Skeletal muscle satellite cell (primary cell): ENCODE results near the gene SYNE1.
A peak's percentile ranks its signal among the peaks of the same experiment; 100 is the strongest.

Source experiments
- H3K27me3 ChIP-seq: 2 replicates; pipeline ENCODE4 v1.7.0; 2013; ENCODE audit warnings: low read length; ENCODE audit not compliant: control insufficient read depth, insufficient read depth
- H3K36me3 ChIP-seq: 2 replicates; pipeline ENCODE4 v1.7.0; 2013; ENCODE audit warnings: mild to moderate bottlenecking, control low read depth, low read length; ENCODE audit not compliant: insufficient read depth
- H3K4me1 ChIP-seq: 2 replicates; pipeline ENCODE4 v1.7.0; 2013; ENCODE audit warnings: low read length; ENCODE audit not compliant: control insufficient read depth, insufficient read depth
- H3K4me2 ChIP-seq: 2 replicates; pipeline ENCODE4 v1.7.0; 2013; ENCODE audit warnings: mild to moderate bottlenecking, low read length
- H3K4me3 ChIP-seq: 2 replicates; pipeline ENCODE4 v1.7.0; 2013; ENCODE audit warnings: low read length
- H3K9ac ChIP-seq: 2 replicates; pipeline ENCODE4 v1.7.0; 2013; ENCODE audit warnings: mild to moderate bottlenecking, low read depth, low read length, moderate library complexity
- H3K9me3 ChIP-seq: replicated peaks from 2 replicates; pipeline ENCODE4 v1.7.0; 2013; ENCODE audit warnings: mild to moderate bottlenecking, control low read depth, low read length

Gene SYNE1

GRCh38 chr6:152301765-152302568 lies 335.2 kb downstream of the SYNE1 start:
- peak overlapping the region; percentile 85 for H3K4me3 ChIP-seq
- peaks cover 23% of the 10 kb centered on the region for H3K36me3 ChIP-seq
- H3K4me1 ChIP-seq = peaks cover 15% of the 10 kb centered on the region
- H3K27me3 ChIP-seq = no peaks in the 10 kb centered on the region
- peak overlapping the region; percentile 80 for H3K9ac ChIP-seq
- H3K4me2 ChIP-seq = peak overlapping the region; percentile 93
- H3K9me3 ChIP-seq = no peaks in the 10 kb centered on the region

GRCh38 chr6:152301021-152301764 lies 336.0 kb downstream of the SYNE1 start:
- Histone ChIP-seq H3K9ac (peak overlapping the region; percentile 80), H3K4me3 (peak overlapping the region; percentile 85)

GRCh38 chr6:152300517-152300916 lies 336.6 kb downstream of the SYNE1 start:
- peaks cover 17% of the 10 kb centered on the region for H3K36me3 ChIP-seq
- H3K9me3 ChIP-seq = no peaks in the 10 kb centered on the region
- H3K4me2 ChIP-seq = peak overlapping the region; percentile 93
- no peaks in the 10 kb centered on the region for H3K27me3 ChIP-seq
- peak overlapping the region; percentile 85 for H3K4me3 ChIP-seq
- peaks cover 15% of the 10 kb centered on the region for H3K4me1 ChIP-seq
- H3K9ac ChIP-seq = peak overlapping the region; percentile 6

More at GRCh38 chr6:152301021-152301764, 336.0 kb downstream of the SYNE1 start:
- Histone ChIP-seq H3K4me1 (peaks cover 15% of the 10 kb centered on the region), H3K4me2 (peak overlapping the region; percentile 93), H3K27me3 (no peaks in the 10 kb centered on the region), H3K9me3 (no peaks in the 10 kb centered on the region), H3K36me3 (peaks cover 23% of the 10 kb centered on the region)

- Histone ChIP-seq H3K9me3 (no peaks in the 10 kb centered on the region), H3K36me3 (peaks cover 13% of the 10 kb centered on the region), H3K4me1 (peaks cover 20% of the 10 kb centered on the region), H3K27me3 (no peaks in the 10 kb centered on the region), H3K4me3 (no peak overlapping the region), H3K9ac (no peak overlapping the region), H3K4me2 (peak overlapping the region; percentile 30)
These were observed 338.1 kb downstream of the SYNE1 start for GRCh38 chr6:152298848-152299735.

- no peaks in the 10 kb centered on the region for H3K9me3 ChIP-seq
- H3K4me3 ChIP-seq = no peak overlapping the region
These were observed 339.0 kb downstream of the SYNE1 start for GRCh38 chr6:152298055-152298647.

GRCh38 chr6:152296648-152297376 lies 340.4 kb downstream of the SYNE1 start:
- Histone ChIP-seq H3K4me3 (no peak overlapping the region), H3K9ac (no peak overlapping the region), H3K4me2 (no peak overlapping the region), H3K4me1 (peaks cover 20% of the 10 kb centered on the region), H3K27me3 (no peaks in the 10 kb centered on the region), H3K9me3 (no peaks in the 10 kb centered on the region), H3K36me3 (peaks cover 36% of the 10 kb centered on the region)

More at GRCh38 chr6:152298055-152298647, 339.0 kb downstream of the SYNE1 start:
- no peak overlapping the region for H3K9ac ChIP-seq
- H3K27me3 ChIP-seq = no peaks in the 10 kb centered on the region
- peaks cover 22% of the 10 kb centered on the region for H3K36me3 ChIP-seq
- peaks cover 20% of the 10 kb centered on the region for H3K4me1 ChIP-seq
- no peak overlapping the region for H3K4me2 ChIP-seq

- Histone ChIP-seq H3K4me1 (peaks cover 17% of the 10 kb centered on the region), H3K4me3 (no peak overlapping the region), H3K4me2 (no peak overlapping the region), H3K9ac (no peak overlapping the region), H3K27me3 (no peaks in the 10 kb centered on the region), H3K36me3 (peaks cover 42% of the 10 kb centered on the region), H3K9me3 (no peaks in the 10 kb centered on the region)
These were observed 341.2 kb downstream of the SYNE1 start for GRCh38 chr6:152295920-152296319.

GRCh38 chr6:152295346-152295745 lies 341.8 kb downstream of the SYNE1 start:
- no peaks in the 10 kb centered on the region for H3K27me3 ChIP-seq
- no peaks in the 10 kb centered on the region for H3K9me3 ChIP-seq
- peaks cover 12% of the 10 kb centered on the region for H3K4me1 ChIP-seq
- H3K36me3 ChIP-seq = peaks cover 39% of the 10 kb centered on the region
- H3K4me2 ChIP-seq = no peak overlapping the region
- no peak overlapping the region for H3K9ac ChIP-seq
- H3K4me3 ChIP-seq = no peak overlapping the region

GRCh38 chr6:152293404-152293803 lies 343.8 kb downstream of the SYNE1 start:
- Histone ChIP-seq H3K4me3 (no peak overlapping the region), H3K4me2 (no peak overlapping the region), H3K36me3 (peaks cover 41% of the 10 kb centered on the region), H3K27me3 (no peaks in the 10 kb centered on the region), H3K9ac (no peak overlapping the region), H3K4me1 (peaks cover 5% of the 10 kb centered on the region), H3K9me3 (no peaks in the 10 kb centered on the region)

GRCh38 chr6:152292555-152292954 lies 344.6 kb downstream of the SYNE1 start:
- no peak overlapping the region for H3K4me3 ChIP-seq
- peaks cover 41% of the 10 kb centered on the region for H3K36me3 ChIP-seq
- no peaks in the 10 kb centered on the region for H3K27me3 ChIP-seq
- H3K9me3 ChIP-seq = no peaks in the 10 kb centered on the region
- H3K9ac ChIP-seq = no peak overlapping the region
- H3K4me2 ChIP-seq = no peak overlapping the region
- peaks cover 5% of the 10 kb centered on the region for H3K4me1 ChIP-seq
